M059J (cell line): ENCODE measurements around the gene AAR2. TPM values are rescaled to one million over a fixed set of nuclear protein-coding genes. Genes with fewer than 3 reads are reported as not detected.

Experiments
- DNase-seq: peaks from one replicate; pipeline ENCODE4 v3.0.0-alpha.2; 2012; ENCODE audit warnings: low read depth
- total RNA-seq: library from RNA; depleted of rRNA; stranded (reverse); fragments of >200 nt; shearing (Covaris generic); gene quantifications from 2 replicates; pipeline ENCODE4 v1.2.3, GENCODE V29; 2014

The AAR2 gene
- total RNA-seq, 1 experiment from 2014 or later = 46.2 TPM

DNA sequence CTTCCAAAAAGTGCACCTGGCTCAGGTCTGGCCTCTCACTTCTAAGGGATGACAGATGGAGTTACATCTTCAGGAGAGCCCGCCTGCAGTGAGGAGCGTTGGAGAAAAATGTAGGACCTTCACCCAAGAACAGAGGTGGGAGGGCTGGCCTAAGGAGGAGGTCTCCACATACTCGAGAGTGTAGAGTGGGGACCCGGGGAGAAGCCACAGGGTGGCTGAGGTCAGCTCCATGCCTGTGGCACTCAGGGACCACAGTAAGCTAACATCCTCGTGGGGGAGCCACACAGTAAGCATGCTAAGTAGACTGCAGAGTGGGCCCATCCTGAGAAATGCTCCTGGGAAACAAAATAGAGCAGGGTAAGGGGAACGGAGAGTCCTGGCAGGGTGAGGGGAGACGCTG lies 24.0 kb downstream of the AAR2 start:
- DNase-seq = no peak

DNA sequence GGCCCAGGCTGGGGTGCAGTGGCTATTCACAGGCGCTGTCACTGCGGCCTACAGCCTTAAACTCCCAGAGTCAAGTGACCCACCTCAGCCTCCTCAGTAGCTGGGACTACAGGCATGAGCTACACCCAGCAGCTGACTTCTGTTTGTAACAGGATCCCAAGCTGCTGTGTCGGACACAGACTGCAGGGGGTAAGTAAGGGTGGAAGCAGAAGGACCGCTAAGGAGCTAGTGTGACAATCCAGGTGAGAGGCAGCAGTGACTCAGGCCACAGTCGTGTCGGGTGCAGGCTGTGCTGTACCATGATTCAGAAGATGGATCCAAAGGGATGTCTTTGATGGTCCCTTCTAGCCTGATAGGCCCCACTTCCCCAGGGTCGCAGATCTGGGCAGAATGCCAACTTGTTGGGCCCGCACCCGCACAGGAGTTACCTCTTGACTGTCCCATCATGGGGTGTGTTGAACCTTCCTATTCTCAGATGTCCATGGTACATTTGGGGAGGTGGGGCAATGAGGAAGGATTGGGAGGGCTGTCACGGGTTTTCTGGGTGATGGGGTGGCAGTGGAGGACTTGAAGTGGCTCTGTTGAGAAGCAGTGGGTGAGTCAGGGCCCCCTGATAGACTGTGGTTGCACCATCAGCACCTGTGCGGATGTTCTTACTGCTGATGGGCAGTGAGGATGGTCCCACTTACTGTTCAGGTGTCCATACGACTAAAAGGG lies 25.3 kb downstream of the AAR2 start:
- DNase-seq = peak; percentile 28

DNA sequence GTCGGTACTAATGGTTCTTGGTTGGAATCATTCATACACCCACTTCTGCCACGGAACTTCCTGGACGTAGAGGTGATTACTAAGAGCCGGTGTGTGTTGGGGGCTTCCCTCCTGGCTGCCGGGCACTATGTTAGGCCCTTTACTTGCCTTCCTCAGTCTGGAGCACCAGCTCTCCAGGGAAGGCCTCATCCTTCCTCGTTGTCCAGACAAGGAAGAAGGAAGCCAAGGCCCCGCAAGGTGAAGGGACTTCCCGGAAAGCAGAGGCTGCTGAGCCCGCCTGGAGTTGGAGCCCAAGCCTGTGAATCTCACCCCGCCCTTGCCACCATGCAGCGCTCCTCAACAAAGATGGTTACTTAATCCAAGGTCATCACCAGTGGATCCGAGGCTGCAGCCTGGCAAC lies 26.2 kb downstream of the AAR2 start:
- no peak for DNase-seq

DNA sequence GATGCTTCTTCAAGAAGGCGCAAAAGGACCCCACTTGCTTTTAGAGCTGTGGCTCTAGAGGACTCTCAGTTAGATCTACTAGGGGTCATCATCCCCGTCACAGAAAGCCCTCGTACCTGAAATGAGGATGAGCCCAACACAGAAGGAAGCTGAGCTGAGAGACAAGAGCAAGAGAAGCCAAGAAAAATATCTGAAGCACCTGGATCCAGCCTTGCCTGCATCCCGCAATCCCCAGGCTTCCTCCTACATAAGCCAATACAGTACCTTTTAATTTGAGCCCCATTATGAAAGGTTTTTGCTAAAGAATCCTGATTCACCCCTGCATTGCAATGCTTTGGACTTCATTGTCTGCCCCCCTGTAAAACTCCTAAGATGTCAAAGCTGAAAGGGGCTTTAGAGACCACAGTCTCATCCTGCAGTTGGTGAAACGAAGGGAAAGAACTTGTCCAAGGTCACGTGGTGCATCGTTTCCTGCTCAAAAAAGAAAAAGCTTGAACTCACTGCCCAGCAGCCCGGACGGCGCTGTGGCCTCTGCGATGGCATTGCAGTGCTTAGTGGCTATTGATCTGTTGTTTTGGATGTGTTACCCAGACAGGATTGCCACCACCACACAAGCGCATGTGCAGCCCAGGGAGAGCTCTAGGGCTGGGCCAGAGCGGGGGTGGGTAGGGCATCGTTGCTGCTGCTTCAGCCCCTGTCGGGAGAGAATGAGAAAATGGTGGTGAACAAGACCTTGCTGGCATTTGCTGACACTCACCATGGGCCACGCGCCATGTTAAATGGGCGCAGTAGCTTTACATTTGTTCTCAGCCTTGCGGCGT lies 28.4 kb downstream of the AAR2 start:
- DNase-seq = no peak

DNA sequence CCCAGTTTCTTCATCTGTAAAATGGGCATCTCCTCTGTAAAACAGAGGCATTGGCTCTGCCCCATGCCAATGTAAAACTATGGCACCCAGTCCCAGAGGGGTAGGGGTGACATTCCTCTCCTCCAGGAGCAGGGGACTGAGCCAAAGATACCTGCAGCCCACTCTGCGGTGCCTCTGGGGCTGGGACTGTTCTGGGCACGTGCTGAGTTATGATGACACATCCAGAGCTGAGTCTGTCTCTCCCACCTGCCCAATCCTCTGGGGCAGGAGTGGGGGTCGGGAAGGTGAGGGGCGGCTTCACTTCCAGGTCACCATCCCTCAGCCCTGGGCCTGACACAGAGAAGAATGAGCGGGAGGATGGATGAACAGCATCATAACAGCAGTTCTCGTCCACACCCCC lies 29.9 kb downstream of the AAR2 start:
- DNase-seq = no peak

DNA sequence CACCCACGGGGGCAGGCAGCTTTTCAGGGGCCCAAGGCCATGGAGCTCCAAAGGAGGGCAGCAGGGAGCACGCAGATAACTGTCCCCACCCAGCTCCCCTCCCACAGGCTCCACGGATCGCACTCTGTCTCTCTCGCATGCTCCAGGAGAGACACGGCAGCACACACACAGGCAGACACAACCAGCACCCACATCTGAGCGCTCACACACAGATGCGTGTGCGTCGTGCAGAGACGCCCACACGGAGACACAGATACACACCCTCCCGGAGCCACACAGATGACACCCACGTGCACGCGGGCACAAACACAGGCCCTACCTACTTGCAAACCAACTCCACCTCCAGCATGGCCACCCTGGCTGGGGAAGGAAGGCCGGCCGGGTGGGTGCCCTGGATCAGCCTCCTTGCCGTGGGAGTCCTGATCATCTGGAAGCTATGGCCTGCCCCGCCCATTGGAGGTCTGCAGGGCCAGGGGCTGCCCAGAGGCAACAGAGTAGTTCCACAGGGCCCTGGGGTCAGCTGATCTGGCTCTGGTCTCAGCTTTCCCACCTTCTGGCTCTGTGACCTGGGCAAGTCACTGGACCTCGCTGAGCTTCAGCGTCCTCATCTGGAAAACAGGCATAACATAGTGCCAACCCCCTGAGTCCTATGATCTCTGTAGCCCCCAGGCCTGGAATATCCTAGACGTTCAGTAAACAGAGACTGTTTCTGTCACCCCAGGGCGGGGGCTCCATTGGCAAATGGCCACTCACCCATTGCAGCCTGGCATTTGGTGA lies 31.5 kb downstream of the AAR2 start:
- DNase-seq = no peak

DNA sequence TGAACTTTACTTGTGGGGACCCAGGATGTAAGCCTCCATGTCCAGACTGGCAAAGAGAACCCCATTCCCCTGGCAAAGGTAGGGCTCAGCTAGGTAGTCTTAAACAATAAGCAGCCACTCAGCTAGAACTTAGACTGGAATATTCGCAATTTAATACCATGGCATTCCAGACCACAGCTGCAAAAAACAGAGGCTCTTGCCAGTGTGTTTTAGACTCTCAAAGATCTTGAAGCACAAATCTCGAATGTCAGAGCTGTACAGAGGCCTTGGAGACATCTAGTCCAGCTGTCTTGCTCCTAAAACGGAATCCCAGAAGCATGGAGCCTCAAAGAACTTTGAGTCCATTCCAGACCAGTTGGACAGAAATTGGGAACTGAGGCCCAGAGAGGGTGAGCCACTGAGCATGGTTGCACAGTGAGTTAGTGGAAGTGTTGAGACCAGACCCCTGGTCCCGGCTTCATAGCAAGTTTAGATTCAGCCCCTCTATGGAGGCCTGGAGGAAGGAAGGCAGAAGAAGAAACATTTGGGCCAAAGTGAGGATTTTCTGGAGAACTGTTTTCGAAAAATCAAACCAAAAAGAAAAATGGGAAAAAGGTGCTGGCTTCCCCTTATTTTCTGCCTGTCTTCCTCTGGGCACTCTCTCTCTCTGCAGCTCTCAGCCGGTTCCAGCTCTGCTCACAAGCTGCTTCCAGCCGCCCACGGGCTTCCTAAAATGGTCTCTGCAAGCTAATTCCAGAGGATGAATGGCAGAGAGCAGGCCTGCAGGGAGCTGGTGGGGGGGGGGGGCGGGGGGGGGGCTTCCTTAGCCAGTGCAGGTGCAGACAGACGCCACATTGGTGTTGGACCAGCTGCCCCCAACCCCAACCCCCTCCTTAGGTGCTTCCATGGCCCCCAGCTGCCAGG lies 32.4 kb downstream of the AAR2 start:
- DNase-seq = no peak

DNA sequence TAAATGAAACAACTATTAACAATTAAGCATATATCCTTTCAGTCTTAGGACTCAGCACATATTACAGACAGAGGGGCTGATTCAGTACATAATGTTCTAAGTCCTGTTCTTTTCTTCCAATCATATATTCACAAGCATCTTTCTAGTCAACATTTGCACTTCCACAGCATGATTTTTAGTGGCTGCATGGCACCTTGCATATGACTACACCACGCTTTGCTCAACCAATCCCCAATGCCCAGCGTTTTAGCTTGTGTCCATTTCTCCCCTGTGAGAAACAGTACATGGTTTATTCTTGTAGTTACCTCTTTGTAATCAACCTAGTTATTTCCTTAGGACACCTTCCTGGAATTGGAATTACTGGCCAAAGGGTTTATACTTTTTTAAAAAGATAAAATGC lies 33.2 kb downstream of the AAR2 start:
- DNase-seq = no peak

DNA sequence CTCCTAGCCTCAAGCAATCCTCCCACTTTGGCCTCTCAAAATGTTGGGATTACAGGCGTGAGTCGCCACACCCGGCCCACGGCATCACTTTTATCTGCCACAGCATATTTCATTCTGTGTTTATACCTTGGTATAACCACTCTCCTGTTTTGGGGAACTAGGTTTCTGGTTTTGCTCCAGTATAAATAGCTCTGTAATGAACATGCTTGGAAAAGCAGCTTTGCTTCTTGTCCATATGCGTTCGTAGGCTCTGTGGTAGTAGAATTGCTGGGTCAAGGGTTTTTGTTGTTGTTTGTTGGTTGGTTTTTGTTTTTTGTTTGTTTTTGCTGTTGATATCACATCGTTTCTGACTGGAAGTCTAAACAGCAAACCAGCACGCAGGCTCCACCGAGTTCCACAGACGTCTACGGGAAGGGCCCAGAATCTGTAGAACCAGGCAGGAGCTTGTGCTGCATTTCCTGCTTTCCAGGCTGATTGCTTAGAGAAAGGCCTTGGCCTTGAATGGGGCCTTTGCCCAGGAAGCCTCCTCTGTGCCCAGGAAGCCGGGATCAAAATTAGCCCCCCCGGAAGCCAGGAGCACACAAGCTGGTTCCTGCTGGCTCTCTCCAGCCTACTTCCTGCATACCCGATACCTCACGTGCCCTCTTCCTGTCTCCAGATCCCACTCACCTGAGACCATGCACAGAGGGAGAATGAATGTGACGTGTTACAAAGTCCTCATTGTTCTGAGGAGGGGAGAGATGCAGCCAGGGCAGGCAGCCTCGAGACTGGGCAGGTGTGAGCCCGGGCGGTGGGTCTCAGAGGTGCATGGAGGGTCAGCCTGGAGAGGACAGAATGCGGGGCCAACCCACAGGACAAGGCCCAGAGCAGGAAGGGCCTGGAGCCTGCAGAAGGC lies 34.7 kb downstream of the AAR2 start:
- no peak for DNase-seq

DNA sequence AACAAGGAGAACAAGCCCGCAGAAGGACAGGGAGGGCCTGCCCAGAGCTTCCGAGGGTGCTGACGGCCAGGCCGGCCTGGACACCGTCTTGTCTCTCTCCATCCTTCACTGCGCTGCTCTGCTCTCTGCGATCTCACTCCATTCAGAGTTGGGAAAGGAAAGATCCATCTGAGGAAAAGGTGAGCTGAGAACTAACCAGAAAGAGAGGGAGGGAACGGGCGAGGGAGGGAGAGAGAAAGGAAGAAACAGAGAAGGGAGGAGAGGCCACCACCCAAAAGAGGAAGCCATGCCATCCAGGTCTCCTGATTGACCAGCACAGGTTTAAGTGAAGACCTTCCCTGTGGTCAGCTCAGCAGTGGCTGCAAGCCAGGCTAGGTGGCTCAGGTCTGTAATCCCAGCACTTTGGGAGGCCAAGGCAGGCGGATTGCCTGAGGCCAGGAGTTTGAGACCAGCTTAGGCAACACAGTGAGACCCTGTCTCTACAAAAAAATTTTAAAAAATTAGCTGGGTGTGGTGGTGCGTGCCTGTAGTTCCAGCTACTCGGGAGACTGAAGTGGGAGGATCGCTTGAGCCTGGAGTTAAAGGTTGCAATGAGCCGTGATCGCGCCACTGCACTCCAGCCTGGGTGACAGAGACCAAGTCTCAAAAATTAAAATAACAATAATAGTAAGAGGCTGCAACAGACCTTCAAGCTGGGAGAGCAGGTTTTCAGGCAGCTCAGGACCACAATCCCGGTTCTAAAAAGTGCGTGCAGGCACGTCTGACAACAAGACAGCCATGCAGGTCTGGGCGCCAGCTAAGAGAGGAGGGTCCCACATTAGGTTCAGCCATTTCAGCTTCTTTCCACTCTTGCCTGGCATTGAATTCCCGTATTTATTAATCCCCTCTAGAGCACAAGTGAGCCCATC lies 35.6 kb downstream of the AAR2 start:
- DNase-seq = no peak

DNA sequence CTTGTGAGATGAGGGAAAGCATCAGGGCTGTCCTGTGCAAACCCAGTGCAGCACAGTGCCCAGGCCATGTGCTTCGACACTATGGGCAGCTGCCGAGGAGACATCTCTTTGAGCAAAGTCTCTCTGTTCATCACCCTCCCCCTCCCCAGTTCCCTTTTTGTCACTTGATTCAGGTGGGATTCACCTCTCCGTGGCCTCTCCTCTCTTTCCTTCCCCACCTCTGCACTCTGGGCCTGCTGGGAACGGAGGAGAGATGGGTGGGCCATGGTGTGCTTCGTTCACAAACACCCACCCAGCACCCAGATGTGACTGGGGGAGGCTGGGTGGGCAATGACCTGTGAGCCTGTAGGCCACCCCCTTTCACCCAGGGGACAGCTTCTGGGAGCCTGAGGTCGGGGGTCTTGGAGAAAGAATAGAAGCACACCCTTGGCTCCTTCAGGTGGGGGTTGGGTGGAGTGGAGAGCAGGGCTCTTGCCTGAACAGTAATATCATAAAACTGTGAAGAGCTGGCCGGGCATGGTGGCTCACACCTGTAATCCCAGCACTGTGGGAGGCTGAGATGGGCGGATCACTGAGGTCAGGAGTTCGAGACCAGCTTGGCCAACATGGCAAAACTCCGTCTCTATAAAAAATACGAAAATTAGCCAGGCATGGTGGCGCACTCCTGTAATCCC lies 36.4 kb downstream of the AAR2 start:
- DNase-seq = no peak

DNA sequence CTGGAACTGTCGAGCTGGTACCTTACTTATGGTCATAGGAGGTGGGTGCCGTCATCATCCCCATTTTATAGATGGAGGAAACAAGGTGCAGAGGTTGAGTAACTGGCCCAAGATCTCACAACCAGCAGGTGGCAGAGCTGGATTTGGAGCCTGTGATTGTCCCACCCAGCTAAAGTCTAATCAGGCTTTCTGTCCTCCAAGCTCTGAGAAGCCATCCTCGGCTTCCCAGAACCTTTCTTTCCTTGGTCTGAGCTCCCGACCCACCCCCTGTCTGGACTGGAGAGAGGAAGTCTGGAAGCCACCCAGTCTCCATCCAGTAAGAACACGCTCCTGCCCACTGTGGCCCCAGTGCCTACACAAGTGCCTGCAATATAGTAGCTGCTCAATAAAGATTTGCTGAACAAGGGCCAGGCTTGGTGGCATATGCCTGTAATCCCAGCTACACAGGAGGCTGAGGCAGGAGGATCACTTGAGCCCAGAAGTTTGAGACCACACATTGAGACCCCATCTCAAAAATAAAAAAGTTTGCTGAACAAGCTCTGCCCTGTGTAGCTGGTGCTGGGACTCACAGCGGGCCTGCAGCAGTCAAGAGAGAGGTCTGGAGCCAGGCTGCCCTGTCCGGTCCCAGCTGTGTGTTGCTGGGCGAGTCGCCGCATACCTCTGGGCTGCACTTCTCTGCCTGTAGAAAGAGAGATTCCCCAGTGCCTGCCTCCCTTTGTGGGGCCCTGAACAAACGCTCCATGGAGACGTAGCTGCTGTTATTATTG lies 37.3 kb downstream of the AAR2 start:
- peak; percentile 56 for DNase-seq

DNA sequence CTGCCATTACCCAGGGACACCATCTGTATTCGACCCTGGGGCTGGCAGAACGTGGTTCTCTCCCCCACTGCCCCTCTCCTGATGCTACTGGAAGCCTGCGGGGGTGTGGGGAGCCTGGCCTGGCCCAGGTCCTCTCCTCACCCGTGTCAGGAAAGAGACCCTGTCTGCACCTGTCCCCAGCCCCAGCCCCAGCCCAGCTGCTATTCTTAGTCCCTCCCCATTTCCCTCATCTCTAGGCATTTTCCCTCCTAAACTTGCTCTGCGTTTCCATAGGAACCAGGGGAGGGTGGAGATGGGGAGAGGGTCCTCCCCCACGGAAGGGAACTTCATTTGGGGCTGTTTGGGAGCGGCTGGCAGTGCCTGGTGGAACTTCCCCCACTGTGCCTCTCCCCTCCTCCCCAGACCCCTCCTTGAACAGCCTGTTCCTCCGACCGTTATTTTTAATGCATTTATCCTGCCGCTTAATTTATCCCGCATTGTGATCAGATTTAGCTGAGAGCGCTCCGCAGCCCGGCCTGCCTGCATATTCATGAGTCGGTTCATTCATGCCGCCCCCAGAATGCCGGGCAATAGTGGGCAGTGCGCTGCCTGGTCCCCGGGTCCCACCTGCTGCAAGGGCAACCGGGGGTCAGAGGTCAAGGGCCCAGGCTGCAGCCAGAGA lies 38.0 kb downstream of the AAR2 start:
- no peak for DNase-seq

DNA sequence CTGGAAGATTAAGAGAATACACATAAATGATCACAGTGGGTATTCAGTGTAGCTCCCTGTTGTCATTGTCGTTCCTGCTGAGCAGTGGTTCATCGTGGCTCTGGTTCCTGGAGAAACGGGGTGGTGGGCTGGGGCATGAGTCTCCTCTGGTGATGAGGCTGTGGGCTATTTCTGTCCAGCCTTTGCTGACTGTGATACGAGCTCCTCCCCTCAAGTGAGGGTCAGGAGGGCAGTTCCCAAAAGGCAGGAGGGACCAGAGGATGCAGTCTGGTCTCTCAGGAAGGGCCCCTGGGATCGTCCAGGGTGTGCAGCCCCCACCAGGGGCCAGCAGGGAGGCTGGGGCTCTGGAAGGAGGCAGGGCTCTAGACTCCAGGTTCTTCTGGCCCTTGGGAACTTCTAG lies 38.7 kb downstream of the AAR2 start:
- DNase-seq = no peak

DNA sequence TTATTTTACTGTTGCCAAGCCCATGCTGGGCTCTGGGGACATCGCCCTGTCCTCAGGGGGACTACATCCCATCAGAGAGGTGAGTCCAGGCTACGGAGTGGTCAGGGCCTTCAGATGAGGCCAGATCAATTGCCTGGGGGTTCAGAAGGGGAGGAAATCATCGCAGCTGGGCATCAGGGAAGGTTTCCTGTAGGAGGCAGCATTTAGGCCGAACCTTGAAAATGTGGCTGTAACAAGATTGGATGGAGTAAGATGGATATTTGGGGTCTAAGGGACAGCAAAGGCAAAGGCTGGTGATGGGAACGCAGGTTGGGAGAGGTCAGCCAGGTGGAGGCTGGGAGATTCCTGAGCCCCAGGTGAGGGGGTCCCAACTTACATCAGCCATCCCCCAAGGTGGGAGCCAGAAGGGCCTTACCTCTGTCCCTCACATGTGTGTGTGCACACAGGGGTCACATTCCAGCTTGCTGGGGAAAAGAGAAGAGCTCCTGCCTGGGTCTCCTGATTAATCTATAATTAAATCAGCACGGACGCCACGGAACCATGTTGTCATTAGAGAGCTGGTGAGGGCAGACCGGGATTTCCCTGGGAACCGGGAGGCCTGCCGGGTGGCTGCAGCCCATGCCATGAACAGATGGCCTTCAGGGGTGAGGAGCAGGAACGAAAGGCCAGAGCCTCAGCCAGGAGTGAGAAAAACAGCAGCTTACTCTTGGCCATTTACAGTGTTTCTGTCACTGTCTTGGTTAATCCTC lies 39.3 kb downstream of the AAR2 start:
- DNase-seq = no peak

DNA sequence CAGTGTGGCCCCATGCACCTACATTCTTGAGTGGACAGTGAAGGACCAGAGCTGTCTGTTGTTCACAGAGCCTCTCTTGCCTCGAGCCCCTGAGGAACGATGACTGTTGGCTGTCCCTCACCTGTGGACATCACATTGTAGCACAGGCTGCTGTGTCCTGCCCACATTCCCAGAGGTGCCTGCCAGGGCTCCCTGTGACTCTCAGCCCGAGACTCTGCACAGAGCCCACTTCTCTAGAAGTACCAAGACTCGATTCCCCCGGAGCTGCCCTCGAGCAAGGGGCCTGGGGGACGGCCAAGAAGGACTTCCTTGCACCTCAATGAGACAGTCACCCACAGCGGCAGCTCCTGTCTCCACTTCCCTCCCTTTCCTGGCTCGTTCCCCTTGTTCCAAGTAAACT lies 41.3 kb downstream of the AAR2 start:
- DNase-seq = no peak

DNA sequence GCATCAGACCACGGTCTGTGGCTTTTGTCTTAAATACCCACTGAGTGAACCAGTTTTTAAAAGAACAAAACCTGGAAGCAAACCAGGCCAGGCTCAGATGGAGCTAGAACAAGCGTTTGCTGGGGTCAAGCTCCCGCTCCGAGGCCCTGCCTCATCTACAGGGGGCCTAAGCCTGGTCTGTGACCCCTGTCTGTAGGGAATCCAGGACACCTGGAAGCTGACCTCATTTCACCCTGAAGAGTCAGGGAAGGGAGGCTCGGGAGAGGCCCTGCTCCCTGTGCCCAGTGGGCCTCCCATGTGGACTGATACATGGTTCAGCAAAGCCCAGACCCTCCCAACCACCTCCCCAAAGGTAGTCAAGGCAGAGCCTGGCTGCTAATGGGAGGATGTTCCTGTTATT lies 43.1 kb downstream of the AAR2 start:
- DNase-seq = no peak
